Neural crest cell (in vitro differentiated cells): ENCODE data around the gene OR52K2. TPM values are rescaled to one million over a fixed set of nuclear protein-coding genes. Genes with fewer than 3 reads are reported as not detected.

ENCODE experiments used
- DNase-seq: peaks from one replicate; pipeline ENCODE4 v3.0.0; 2021; ENCODE audit warnings: low read depth, mixed read lengths, low spot score
- H3K27ac Mint-ChIP-seq: one replicate; pipeline ENCODE4 v1.8.0; 2021; ENCODE audit warnings: mild to moderate bottlenecking, mixed read lengths; ENCODE audit not compliant: unreplicated experiment
- H3K27me3 Mint-ChIP-seq: 2 replicates; pipeline ENCODE4 v1.8.0; 2021; ENCODE audit warnings: low read depth, mild to moderate bottlenecking, mixed read lengths
- H3K36me3 Mint-ChIP-seq: 2 replicates; pipeline ENCODE4 v1.8.0; 2021; ENCODE audit warnings: low read depth, mild to moderate bottlenecking, mixed read lengths
- H3K4me1 Mint-ChIP-seq: 2 replicates; pipeline ENCODE4 v1.8.0; 2021; ENCODE audit warnings: mixed read lengths
- H3K4me3 Mint-ChIP-seq: one replicate; pipeline ENCODE4 v1.8.0; 2021; ENCODE audit warnings: mild to moderate bottlenecking, mixed read lengths
- H3K9me3 Mint-ChIP-seq: 2 replicates; pipeline ENCODE4 v1.8.0; 2021; ENCODE audit warnings: mixed read lengths
- CTCF ChIP-seq: fragments of 200-600 bp; sonication (generic); conservative IDR thresholded peaks from 2 replicates; pipeline ENCODE4 v1.5.0; 2021; ENCODE audit warnings: antibody characterized with exemption, mild to moderate bottlenecking
- total RNA-seq: library from RNA; stranded (reverse); gene quantifications from 2 replicates; pipeline ENCODE4 v1.2.1, GENCODE V29; 2021

OR52K2 gene
- total RNA-seq, 1 donor from 2014 or later: not detected

GRCh38 chr11:4465407-4465806 is 16.3 kb downstream of the OR52K2 start:
- no peak for TF ChIP-seq CTCF
- H3K27me3 Mint-ChIP-seq: peaks cover 4% of the 10 kb centered on the region
- H3K4me3 Mint-ChIP-seq: no peak overlapping the region
- peaks cover 16% of the 10 kb centered on the region for H3K9me3 Mint-ChIP-seq
- no peak overlapping the region for H3K27ac Mint-ChIP-seq
- H3K4me1 Mint-ChIP-seq: peaks cover 4% of the 10 kb centered on the region
- DNase-seq: no peak
- H3K36me3 Mint-ChIP-seq: peaks cover 4% of the 10 kb centered on the region

GRCh38 chr11:4466131-4466870 is 17.2 kb downstream of the OR52K2 start:
- H3K4me1 Mint-ChIP-seq: peaks cover 4% of the 10 kb centered on the region
- H3K27ac Mint-ChIP-seq: no peak overlapping the region
- H3K36me3 Mint-ChIP-seq: peaks cover 4% of the 10 kb centered on the region
- peaks cover 16% of the 10 kb centered on the region for H3K9me3 Mint-ChIP-seq
- H3K4me3 Mint-ChIP-seq: no peak overlapping the region
- no peak for TF ChIP-seq CTCF
- peaks cover 4% of the 10 kb centered on the region for H3K27me3 Mint-ChIP-seq
- DNase-seq: no peak

DNA sequence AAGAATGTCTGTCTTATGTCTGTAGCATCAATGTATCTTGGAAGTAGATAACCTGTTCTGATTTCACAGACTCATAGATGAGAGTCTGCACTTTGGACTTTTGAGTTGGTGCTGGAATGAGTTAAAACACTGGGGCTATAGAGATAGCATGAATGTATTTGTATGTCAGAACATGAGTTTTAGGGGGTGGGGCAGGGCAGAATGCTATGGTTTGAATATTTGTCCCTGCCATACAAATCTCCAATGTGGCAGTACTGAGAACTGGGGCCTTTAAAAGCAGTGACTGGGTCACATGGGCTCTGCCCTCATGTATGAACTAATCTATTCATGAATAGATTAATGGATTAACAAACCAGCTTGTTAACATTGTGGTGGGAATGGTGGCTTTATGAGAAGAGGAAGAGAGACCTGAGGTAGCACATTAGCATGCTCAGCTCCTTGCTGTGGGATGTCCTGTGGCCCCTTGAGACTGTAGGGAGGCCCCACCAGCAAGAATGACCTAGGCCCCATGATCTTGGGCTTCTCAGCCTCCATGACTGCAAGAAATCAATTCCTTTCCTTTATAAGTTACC is 17.9 kb downstream of the OR52K2 start:
- no peak overlapping the region for H3K27ac Mint-ChIP-seq
- peaks cover 14% of the 10 kb centered on the region for H3K9me3 Mint-ChIP-seq
- peaks cover 4% of the 10 kb centered on the region for H3K27me3 Mint-ChIP-seq
- no peak overlapping the region for H3K4me3 Mint-ChIP-seq
- H3K4me1 Mint-ChIP-seq: peaks cover 4% of the 10 kb centered on the region
- peaks cover 4% of the 10 kb centered on the region for H3K36me3 Mint-ChIP-seq
- DNase-seq: no peak
- TF ChIP-seq CTCF: no peak

DNA sequence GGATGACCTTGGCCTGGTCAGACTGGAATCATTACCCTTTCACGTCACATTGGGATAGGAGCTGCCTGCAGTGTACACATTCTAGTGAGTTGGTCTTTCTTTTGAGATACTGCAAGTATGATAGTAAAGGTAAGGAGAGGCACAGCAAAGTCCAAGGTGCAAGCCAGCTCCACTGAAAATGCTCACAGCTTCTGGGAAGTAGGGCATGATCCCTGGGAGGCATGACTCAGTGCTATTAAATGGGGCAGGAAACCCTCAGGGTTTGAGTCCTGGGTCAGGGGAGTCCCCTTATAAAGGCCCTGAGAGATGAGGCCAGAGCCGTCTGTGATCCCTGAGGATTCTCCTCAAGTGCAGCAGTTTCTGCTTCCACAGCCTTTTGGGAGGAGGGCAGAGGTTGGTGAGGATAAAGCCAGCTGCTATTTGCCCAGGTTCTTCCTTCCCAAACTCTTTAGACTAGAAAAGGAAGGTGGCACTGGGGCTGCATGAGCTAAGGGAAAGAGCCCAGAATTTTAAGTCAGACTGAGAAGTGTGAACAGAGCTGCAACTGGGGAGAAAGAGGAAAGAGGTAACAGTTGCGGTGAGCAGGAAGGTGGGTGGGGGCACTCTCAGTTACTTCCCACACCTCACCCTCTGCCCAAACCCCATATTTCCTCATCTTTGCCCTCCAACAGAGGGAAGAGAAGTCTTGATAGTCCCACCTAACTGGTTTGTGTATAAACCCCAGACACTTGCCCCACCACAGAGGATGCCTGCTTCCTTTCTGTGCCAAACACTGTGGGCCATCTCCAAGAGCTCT is 18.9 kb downstream of the OR52K2 start:
- no peak overlapping the region for H3K27ac Mint-ChIP-seq
- TF ChIP-seq CTCF: no peak
- H3K36me3 Mint-ChIP-seq: peaks cover 4% of the 10 kb centered on the region
- H3K4me3 Mint-ChIP-seq: no peak overlapping the region
- H3K4me1 Mint-ChIP-seq: peaks cover 4% of the 10 kb centered on the region
- H3K9me3 Mint-ChIP-seq: peaks cover 10% of the 10 kb centered on the region
- no peak for DNase-seq
- peaks cover 4% of the 10 kb centered on the region for H3K27me3 Mint-ChIP-seq

DNA sequence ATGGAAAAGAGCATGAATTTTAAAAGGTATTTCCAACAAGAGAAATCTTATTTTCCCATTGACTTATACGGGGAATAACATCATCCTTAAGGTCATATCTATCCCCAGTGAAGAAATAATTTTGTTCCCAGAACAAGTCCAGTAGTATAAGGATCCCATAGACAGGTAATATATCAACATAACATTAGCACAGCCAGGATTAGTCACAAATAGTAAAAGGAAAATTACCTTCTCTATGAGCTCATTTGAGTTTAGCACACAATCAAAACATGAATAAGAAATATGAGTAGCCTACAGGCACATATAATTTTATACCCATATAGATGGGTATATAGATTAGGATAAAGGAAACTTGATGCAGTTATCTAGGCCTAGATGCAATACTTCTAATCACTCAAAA is 30.5 kb downstream of the OR52K2 start:
- Mint-ChIP-seq H3K4me3 (no peak overlapping the region), H3K36me3 (no peaks in the 10 kb centered on the region), H3K27me3 (peaks cover 8% of the 10 kb centered on the region), H3K4me1 (no peaks in the 10 kb centered on the region), H3K9me3 (peaks cover 3% of the 10 kb centered on the region), H3K27ac (no peak overlapping the region)
- no peak for DNase-seq
- no peak for TF ChIP-seq CTCF
